Measurements from ENCODE around the gene SSC5D. TPM values are rescaled to one million over a fixed set of nuclear protein-coding genes. Genes with fewer than 3 reads are reported as not detected.

SSC5D gene
- total and polyA plus RNA-seq, 9 of the 15 experiments (the other 6 are each of a cell fraction or from before 2014, with no cell fraction given), result 0.04 to 0.71 (median 0.14) TPM; not detected in 2

- in situ Hi-C loops (cut with MboI), result no loop called here
- no peak overlapping the region for H3K27ac ChIP-seq (ENCODE audit: extremely low read depth, low read depth, low read length)
These were observed 66.5 kb downstream of the SSC5D start for GRCh38 chr19:55554741-55555152.

More at GRCh38 chr19:55554741-55555152, 66.5 kb downstream of the SSC5D start:
- ChIA-PET POLR2A (interaction anchor here (1.1 kb wide), 1 partner anchor 44 kb away, joined by 4 read pairs; the partner anchor contains the start of gene FIZ1), CTCF (ENCODE audit: low intra/inter-chr PET ratio) (no interaction called here)
- DNase-seq (ENCODE audit: extremely low read depth in 1 of 4, low spot score in 3 of 4), result peak in 1 of 4 experiments; percentile 11
- Histone ChIP-seq H3K36me3 (ENCODE audit: control insufficient read depth, insufficient read depth, low read length) (no peaks in the 10 kb centered on the region), H3K4me1 (replicated peaks in 1 of 2; ENCODE audit: control insufficient read depth in 2 of 2, insufficient read depth in 2 of 2, low read length in 2 of 2) (peaks cover 5 to 6% of the 10 kb centered on the region in 2 experiments; a peak in 3 of 5 replicates), H3K4me3 (no peak overlapping the region), H3K4me2 (ENCODE audit: insufficient read depth, low read length) (no peak overlapping the region), H2AFZ (ENCODE audit: low read depth, low read length) (no peak overlapping the region), H3K9me3 (replicated peaks; ENCODE audit: control insufficient read depth, insufficient read depth, low read depth, low read length) (no peaks in the 10 kb centered on the region), H4K20me1 (replicated peaks; ENCODE audit: control insufficient read depth, insufficient read depth, low read length) (no peaks in the 10 kb centered on the region), H3K79me2 (ENCODE audit: control insufficient read depth, insufficient read depth, low read length) (no peaks in the 10 kb centered on the region), H3K9me1 (ENCODE audit: control insufficient read depth, insufficient read depth, low read length) (no peaks in the 10 kb centered on the region), H3K9ac (ENCODE audit: insufficient read depth in 1 of 2, low read depth in 2 of 2, low read length in 2 of 2) (no peak overlapping the region), H3K27me3 (ENCODE audit: control insufficient read depth in 2 of 2, insufficient read depth in 2 of 2, low read length in 2 of 2) (peaks cover 9 to 13% of the 10 kb centered on the region in 2 experiments; a peak in 4 of 5 replicates)
- no peak for FAIRE-seq
- TF ChIP-seq ZNF398 (CRISPR knock-in tag; IDR thresholded peaks at IDR 0.05) (no peak), GABPB2 (CRISPR knock-in tag; conservative IDR thresholded peaks at IDR 0.05) (no peak), ZNF764 (CRISPR knock-in tag; IDR thresholded peaks at IDR 0.05; ENCODE audit: low read depth) (no peak), TAL1 (IDR thresholded peaks at IDR 0.05) (no peak), ZNF274 (IDR thresholded peaks at IDR 0.05; ENCODE audit: borderline replicate concordance, low read depth, low read length) (no peak), BDP1 (IDR thresholded peaks at IDR 0.05; ENCODE audit: insufficient read depth, insufficient read length) (no peak), ATF3 (IDR thresholded peaks at IDR 0.05) (no peak), ATF3 (CRISPR knock-in tag; conservative IDR thresholded peaks at IDR 0.05) (no peak), MTA3 (IDR thresholded peaks at IDR 0.05; ENCODE audit: borderline replicate concordance) (no peak), ETV5 (CRISPR knock-in tag; IDR thresholded peaks at IDR 0.05; ENCODE audit: low read depth) (no peak)
- 13% methylated on average over 8 of the region's 8 CpGs for WGBS (ENCODE audit: insufficient coverage, low coverage, missing lambda C conversion rate)
- BruUV-seq (replicated peaks), result no TSS peak
- intact Hi-C loops (cut with micrococcal nuclease), result no loop called here
- no peak for ATAC-seq
